ENCODE results near the gene MRPL42. TPM values are rescaled to one million over a fixed set of nuclear protein-coding genes. Genes with fewer than 3 reads are reported as not detected.
"Not testable (repeated sequence)": the region's sequence is repeated elsewhere in the genome, so short reads cannot be mapped to it uniquely, and the experiment has no call there.

MRPL42 gene
- total RNA-seq, 2 experiments from 2014 or later: 57.2 to 58.0 TPM

DNA sequence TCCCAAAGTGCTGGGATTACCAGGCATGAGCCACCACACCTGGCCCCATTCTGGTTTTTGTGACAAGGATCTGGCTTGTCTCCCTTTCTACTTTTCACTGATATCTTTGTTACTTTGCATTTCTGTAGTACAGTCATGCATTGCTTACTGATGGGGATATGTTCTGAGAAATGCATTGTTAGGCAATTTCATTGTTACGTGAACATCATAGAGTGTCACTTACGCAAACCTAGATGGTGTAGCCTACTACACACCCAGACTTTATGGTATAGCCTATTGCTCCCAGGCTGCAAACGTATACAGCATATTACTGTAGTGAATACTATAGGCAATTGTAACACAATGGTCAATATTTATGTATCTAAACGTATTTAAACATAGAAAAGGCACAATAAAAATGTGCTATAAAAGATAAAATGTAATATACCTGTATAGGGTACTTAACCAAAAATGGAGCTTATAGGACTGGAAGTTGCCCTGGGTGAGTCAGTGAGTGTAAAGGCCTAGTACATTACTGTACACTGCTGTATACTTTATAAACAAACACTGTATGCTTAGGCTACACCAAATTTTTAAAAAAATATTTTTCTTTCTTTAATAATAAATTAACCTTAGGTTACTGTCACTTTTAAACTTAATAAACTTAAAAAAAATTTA is 16.0 kb downstream of the MRPL42 start:
- Mint-ChIP-seq H3K4me3 (no peak overlapping the region), H3K9me3 (no peaks in the 10 kb centered on the region), H3K27ac (no peak overlapping the region), H3K27me3 (no peaks in the 10 kb centered on the region), H3K36me3 (ENCODE audit: low read depth) (peaks cover 26% of the 10 kb centered on the region), H3K4me1 (no peaks in the 10 kb centered on the region)
- no peak for DNase-seq
- ChIA-PET POLR2A (no interaction called here), CTCF (interaction anchor here (1.4 to 1.9 kb wide), 3 partner anchors 15 to 619 kb away, joined by 3 to 10 read pairs (median 7); no protein-coding TSS in a partner anchor)

DNA sequence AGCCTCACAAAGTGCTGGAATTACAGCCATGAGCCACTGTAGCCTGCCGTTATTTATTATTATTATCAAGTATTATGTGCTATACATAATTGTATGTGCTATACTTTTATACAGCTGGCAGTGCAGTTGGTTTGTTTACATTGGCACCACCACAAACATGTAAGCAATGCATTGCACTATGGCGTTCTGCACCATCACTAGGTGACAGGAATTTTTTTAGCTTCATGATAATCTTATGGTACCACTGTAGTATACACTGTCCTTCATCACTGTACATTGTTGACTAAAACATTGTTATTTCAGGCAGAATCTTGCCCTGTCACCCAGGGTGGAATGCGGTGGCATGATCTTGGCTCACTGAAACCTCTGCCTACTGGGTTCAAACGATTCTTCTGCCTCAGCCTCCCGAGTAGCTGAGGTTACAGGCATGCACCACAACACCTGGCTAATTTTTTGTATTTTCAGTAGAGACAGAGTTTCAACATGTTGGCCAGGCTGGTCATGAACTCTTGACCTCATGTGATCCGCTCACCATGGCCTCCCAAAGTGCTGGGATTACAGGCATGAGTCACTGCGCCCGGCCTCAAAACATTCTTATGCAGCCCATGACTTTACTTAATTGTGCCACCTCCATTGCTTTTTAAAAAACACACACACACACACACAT is 17.1 kb downstream of the MRPL42 start:
- H3K4me1 Mint-ChIP-seq: no peaks in the 10 kb centered on the region
- CTCF ChIA-PET: interaction anchor here (1.4 to 1.9 kb wide), 3 partner anchors 17 to 617 kb away, joined by 3 to 10 read pairs (median 7); no protein-coding TSS in a partner anchor
- no peaks in the 10 kb centered on the region for H3K27me3 Mint-ChIP-seq
- no peak overlapping the region for H3K27ac Mint-ChIP-seq
- H3K4me3 Mint-ChIP-seq: no peak overlapping the region
- DNase-seq: no peak
- POLR2A ChIA-PET: no interaction called here
- H3K36me3 Mint-ChIP-seq (ENCODE audit: low read depth): peaks cover 33% of the 10 kb centered on the region
- no peaks in the 10 kb centered on the region for H3K9me3 Mint-ChIP-seq

DNA sequence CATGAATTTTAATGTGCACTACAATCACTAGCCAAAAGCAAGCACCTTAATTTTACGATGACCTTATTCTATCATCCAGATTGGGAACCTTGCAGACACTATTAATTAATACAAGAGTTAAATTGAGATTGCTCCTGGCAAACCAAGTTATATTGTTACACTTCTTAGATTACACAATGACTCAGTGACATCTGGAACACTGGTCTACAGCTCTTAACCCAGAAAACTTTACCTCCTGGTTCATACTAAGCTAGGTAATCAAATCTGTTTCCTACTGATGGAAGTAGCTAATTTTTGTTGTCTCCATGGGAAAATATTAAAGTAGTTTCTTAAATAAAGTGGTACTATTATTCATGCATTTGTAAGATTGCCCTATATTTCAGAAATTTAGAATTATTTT is 25.5 kb downstream of the MRPL42 start:
- POLR2A ChIA-PET, H3K9me3 Mint-ChIP-seq, DNase-seq, H3K27ac Mint-ChIP-seq, H3K4me3 Mint-ChIP-seq, H3K27me3 Mint-ChIP-seq, CTCF ChIA-PET: not testable (repeated sequence)
- Mint-ChIP-seq H3K4me1 (peaks cover 12% of the 10 kb centered on the region), H3K36me3 (ENCODE audit: low read depth) (peaks cover 64% of the 10 kb centered on the region)

DNA sequence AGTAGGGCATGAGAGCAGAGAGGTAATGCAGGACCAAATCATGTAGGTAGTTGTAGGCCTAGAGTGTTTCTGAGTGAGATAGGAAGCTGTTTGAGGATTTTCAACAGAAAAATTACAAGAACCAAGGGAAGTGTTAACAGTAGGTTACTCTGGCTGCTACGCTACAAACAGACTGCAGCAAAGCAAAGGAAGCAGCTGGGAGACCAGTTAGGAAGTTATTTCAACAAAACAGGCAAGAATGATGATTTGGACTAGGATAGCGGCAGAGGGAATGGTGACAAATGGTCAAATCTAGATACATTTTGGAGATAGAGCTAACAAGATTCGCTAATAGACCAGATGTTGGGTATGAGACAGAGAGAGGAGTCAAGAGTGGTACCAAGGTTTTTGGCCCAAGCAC is 26.8 kb downstream of the MRPL42 start:
- Mint-ChIP-seq H3K4me1 (peaks cover 12% of the 10 kb centered on the region), H3K27me3 (no peaks in the 10 kb centered on the region), H3K36me3 (ENCODE audit: low read depth) (peaks cover 56% of the 10 kb centered on the region), H3K4me3 (no peak overlapping the region), H3K27ac (no peak overlapping the region), H3K9me3 (no peaks in the 10 kb centered on the region)
- CTCF ChIA-PET: interaction anchor here (1.0 kb wide), 1 partner anchor 608 kb away, joined by 3 read pairs; no protein-coding TSS in a partner anchor
- POLR2A ChIA-PET: no interaction called here
- no peak for DNase-seq

DNA sequence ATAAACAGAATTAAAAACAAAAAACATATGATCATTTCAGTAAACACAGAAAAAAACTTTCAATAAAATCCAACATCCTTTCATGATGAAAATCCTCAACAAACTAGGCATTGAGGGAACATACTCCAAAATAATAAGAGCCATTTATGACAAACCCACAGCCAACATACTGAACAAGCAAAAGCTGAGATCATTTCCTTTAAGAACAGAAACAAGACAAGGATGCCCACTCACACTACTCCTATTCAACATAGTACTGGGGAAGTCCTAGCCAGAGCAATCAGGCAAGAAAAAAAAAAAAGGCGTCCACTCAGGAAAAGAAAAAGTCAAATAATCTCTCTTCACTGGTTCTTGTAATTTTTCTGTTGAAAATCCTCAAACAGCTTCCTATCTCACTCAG is 30.1 kb downstream of the MRPL42 start:
- Mint-ChIP-seq H3K4me3 (no peak overlapping the region), H3K27ac (no peak overlapping the region), H3K4me1 (peaks cover 12% of the 10 kb centered on the region), H3K27me3 (no peaks in the 10 kb centered on the region), H3K36me3 (ENCODE audit: low read depth) (peaks cover 41% of the 10 kb centered on the region), H3K9me3 (no peaks in the 10 kb centered on the region)
- no peak for DNase-seq
- POLR2A ChIA-PET: no interaction called here
- CTCF ChIA-PET: interaction anchor here (1.8 kb wide), 1 partner anchor 605 kb away, joined by 8 read pairs; no protein-coding TSS in a partner anchor

DNA sequence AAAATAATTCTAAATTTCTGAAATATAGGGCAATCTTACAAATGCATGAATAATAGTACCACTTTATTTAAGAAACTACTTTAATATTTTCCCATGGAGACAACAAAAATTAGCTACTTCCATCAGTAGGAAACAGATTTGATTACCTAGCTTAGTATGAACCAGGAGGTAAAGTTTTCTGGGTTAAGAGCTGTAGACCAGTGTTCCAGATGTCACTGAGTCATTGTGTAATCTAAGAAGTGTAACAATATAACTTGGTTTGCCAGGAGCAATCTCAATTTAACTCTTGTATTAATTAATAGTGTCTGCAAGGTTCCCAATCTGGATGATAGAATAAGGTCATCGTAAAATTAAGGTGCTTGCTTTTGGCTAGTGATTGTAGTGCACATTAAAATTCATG is 31.5 kb downstream of the MRPL42 start:
- DNase-seq, H3K27me3 Mint-ChIP-seq, POLR2A ChIA-PET, H3K9me3 Mint-ChIP-seq, H3K4me3 Mint-ChIP-seq, H3K27ac Mint-ChIP-seq: not testable (repeated sequence)
- Mint-ChIP-seq H3K36me3 (ENCODE audit: low read depth) (peaks cover 47% of the 10 kb centered on the region), H3K4me1 (peaks cover 17% of the 10 kb centered on the region)
- CTCF ChIA-PET: interaction anchor here (1.0 kb wide), 1 partner anchor 603 kb away, joined by 5 read pairs; no protein-coding TSS in a partner anchor

DNA sequence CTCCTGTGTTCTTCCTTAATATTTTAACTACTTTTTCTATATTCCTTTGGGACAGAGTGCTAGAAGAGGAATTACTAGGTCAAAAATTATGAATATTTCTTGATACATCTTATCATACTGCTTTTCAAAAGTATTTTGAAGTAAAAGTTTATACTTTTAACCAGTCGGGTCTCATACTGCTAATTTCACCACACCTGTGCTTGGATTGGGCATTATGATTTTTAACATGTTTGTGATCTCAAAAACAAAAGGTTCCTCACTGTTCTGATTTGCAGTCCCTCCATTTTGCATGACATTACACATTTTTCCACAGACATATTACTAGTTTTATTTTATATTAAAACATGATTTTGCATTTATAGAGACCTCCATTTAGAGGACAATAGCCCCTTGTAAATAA is 32.9 kb downstream of the MRPL42 start:
- POLR2A ChIA-PET: no interaction called here
- no peak overlapping the region for H3K27ac Mint-ChIP-seq
- CTCF ChIA-PET: interaction anchor here (0.5 to 1.1 kb wide), 3 partner anchors 575 to 602 kb away, joined by 5 to 6 read pairs (median 5); no protein-coding TSS in a partner anchor

DNA sequence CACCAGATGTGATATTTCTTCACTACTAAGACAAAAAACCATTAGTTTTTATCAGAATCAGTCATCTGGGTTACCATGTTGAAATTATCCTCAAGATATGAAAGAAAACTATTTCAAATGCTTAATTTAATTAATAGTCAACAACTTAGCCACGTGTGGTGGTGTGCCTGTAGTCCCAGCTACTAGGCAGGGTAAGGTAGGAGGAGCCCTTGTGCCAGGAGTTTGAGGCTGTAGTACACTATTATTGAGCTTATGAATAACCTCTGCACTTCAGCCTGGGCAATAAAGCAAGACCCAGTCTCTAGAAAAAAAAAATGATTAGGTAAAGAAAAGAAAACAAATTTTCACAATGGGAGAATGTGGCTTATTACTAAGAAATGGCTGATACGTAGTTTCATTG is 33.4 kb downstream of the MRPL42 start:
- ChIA-PET CTCF (interaction anchor here (0.5 to 1.1 kb wide), 2 partner anchors 574 to 602 kb away, joined by 5 to 6 read pairs; no protein-coding TSS in a partner anchor), POLR2A (no interaction called here)
- Mint-ChIP-seq H3K27me3 (no peaks in the 10 kb centered on the region), H3K27ac (no peak overlapping the region), H3K9me3 (no peaks in the 10 kb centered on the region), H3K4me3 (no peak overlapping the region), H3K36me3 (ENCODE audit: low read depth) (peaks cover 32% of the 10 kb centered on the region), H3K4me1 (peaks cover 21% of the 10 kb centered on the region)
- no peak for DNase-seq

More for the DNA sequence above, 32.9 kb downstream of the MRPL42 start:
- Mint-ChIP-seq H3K27me3 (no peaks in the 10 kb centered on the region), H3K36me3 (ENCODE audit: low read depth) (peaks cover 34% of the 10 kb centered on the region), H3K9me3 (no peaks in the 10 kb centered on the region), H3K4me3 (no peak overlapping the region), H3K4me1 (peaks cover 18% of the 10 kb centered on the region)
- no peak for DNase-seq

DNA sequence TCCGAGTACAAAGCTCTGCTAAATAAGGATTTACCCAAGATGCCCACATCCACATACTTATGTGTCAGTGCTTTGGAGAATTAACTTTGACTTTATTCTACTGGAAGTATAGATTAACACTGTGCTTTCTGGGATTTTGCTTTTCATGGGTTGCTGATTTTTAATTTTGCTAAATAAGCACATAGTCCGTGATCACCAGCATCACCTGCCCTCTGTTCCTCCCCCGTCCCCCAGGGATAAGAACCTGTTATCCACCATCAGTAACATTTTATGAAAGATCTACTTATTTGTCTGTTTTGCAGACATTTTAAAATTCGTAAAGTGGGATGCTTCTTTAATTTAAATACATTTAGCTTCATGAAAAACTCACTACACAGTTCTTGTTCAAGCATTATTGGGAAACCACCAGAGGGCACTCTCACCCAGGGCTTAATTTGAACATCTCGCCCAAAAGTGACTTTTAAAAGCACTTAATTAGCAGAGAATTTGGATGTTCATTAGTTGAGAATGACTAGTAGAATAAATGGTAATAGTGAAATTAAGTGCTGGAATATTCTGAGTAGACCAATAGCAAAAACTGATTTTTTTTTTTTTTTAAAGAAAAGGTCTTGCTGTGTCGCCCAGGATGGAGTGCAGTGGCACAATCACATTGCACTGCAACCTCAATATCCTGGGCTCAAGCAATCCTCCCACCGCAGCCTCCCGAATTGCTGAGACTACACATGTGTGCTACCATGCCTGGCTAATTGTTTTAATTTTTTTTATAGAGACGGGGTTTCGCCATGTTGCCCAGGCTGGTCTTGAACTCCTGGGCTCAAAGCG is 35.7 kb downstream of the MRPL42 start:
- no peaks in the 10 kb centered on the region for H3K9me3 Mint-ChIP-seq
- no peaks in the 10 kb centered on the region for H3K27me3 Mint-ChIP-seq
- H3K27ac Mint-ChIP-seq: no peak overlapping the region
- H3K36me3 Mint-ChIP-seq (ENCODE audit: low read depth): peaks cover 17% of the 10 kb centered on the region
- POLR2A ChIA-PET: interaction anchor here (0.6 to 4.2 kb wide), 5 partner anchors 35 to 599 kb away, joined by 3 to 41 read pairs (median 4); no protein-coding TSS in a partner anchor
- no peak overlapping the region for H3K4me3 Mint-ChIP-seq
- H3K4me1 Mint-ChIP-seq: peaks cover 23% of the 10 kb centered on the region
- CTCF ChIA-PET: interaction anchor here (0.6 to 7.8 kb wide), 36 partner anchors 8 to 622 kb away, joined by 3 to 271 read pairs (median 4); partner anchors contain the start of genes CRADD and MRPL42
- DNase-seq: peak; percentile 68

DNA sequence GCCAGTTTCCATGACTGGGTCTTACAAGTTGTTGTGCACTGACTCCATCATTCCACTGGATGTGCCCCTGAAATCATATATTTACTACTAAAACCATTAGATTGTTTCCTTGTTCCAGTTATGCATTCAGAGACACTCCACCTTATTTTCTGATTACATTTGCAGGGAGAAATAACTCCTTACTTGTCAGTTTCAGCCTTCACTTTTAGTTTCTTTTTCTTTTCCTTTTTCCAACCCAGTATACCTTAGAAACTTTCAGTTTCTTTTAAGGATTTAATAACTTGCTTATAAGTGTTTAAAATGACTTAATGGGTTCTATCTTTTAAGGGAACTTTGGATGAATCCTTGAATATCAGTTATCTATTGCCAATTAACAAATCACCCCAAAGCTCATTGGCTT is 39.9 kb downstream of the MRPL42 start:
- H3K36me3 Mint-ChIP-seq (ENCODE audit: low read depth): peaks cover 21% of the 10 kb centered on the region
- no peak overlapping the region for H3K4me3 Mint-ChIP-seq
- H3K27me3 Mint-ChIP-seq: no peaks in the 10 kb centered on the region
- H3K9me3 Mint-ChIP-seq: no peaks in the 10 kb centered on the region
- H3K4me1 Mint-ChIP-seq: peaks cover 23% of the 10 kb centered on the region
- H3K27ac Mint-ChIP-seq: peak overlapping the region; percentile 41
- ChIA-PET CTCF (interaction anchor here (7.8 kb wide), 1 partner anchor 595 kb away, joined by 271 read pairs; no protein-coding TSS in a partner anchor), POLR2A (interaction anchor here (1.1 to 1.7 kb wide), 2 partner anchors 63 to 595 kb away, joined by 3 to 7 read pairs; no protein-coding TSS in a partner anchor)
- DNase-seq: no peak

DNA sequence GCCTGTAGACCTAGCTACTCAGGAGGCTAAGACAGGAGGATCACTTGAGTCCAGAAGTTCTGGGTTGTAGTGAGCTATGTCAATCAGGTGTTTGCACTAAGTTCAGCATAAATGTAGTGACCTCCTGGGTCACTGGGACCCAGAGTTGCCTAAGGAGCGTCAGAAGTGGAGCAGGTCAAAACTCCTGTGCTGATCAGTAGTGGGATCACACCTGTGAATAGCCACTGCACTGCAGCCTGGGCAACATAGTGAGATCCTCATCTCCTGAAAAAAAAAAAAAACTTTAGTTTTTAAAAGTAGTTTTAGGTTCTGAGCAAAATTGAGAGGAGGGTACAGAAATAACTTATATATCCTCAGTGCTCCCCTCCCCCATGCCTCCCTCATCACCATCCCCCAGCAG is 42.2 kb downstream of the MRPL42 start:
- no peaks in the 10 kb centered on the region for H3K27me3 Mint-ChIP-seq
- H3K36me3 Mint-ChIP-seq (ENCODE audit: low read depth): peaks cover 15% of the 10 kb centered on the region
- H3K27ac Mint-ChIP-seq: no peak overlapping the region
- H3K4me1 Mint-ChIP-seq: peaks cover 18% of the 10 kb centered on the region
- POLR2A ChIA-PET: no interaction called here
- H3K4me3 Mint-ChIP-seq: no peak overlapping the region
- DNase-seq: no peak
- H3K9me3 Mint-ChIP-seq: no peaks in the 10 kb centered on the region
- CTCF ChIA-PET: interaction anchor here (1.0 kb wide), 1 partner anchor 593 kb away, joined by 4 read pairs; no protein-coding TSS in a partner anchor

DNA sequence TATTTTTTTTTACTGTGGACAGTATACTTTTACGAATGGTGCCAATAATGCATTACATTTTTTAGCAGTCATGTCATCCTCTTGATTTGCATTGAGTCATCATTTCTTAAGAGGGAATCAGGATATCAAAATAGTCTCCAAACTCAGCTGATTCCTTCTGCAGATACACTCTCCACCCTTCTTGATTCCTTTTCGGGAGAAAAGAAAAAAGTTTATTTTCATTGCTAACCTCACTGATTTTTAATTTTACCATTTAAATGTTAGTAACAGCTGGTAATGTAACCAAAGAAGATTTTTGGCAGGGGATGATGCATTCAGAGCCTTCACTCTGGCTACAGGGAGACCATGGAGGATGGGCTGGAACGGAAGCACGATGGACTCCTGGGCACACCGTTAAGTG is 47.5 kb downstream of the MRPL42 start:
- CTCF ChIA-PET: interaction anchor here (1.0 kb wide), 2 partner anchors 12 to 587 kb away, joined by 3 to 4 read pairs; no protein-coding TSS in a partner anchor
- H3K4me1 Mint-ChIP-seq: no peaks in the 10 kb centered on the region
- POLR2A ChIA-PET: no interaction called here

More for the DNA sequence above, 47.5 kb downstream of the MRPL42 start:
- DNase-seq: no peak
- Mint-ChIP-seq H3K27me3 (no peaks in the 10 kb centered on the region), H3K36me3 (ENCODE audit: low read depth) (peaks cover 4% of the 10 kb centered on the region), H3K4me3 (no peak overlapping the region), H3K27ac (no peak overlapping the region), H3K9me3 (no peaks in the 10 kb centered on the region)
